ENCODE results near the gene RAB5A. TPM values are rescaled to one million over a fixed set of nuclear protein-coding genes. Genes with fewer than 3 reads are reported as not detected.

Gene RAB5A
- total RNA-seq, 1 experiment from 2014 or later, result 102 TPM

DNA sequence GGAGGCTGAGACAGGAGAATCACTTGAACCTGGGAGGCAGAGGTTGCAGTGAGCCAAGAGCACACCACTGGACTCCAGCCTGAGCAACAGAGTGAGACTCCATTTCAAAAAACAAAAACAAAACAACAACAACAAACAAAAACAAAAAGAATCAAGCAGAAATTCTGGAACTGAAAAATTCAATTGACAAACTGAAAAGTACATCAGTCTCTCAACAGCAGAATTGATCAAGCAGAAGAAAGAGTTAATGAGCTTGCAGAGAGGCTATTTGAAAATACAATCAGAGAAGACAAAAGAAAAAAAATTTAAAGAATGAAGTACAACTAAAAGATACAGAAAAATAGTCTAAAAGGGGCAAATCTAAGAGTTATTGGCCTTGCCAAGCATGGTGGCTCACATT lies 35.4 kb upstream of the RAB5A start:
- CTCF ChIA-PET, result no interaction called here
- no peak overlapping the region for H3K4me3 Mint-ChIP-seq (ENCODE audit: unreplicated experiment)

GRCh38 chr3:19917167-19917566 lies 29.7 kb upstream of the RAB5A start:
- TF ChIP-seq, protein P1, sequence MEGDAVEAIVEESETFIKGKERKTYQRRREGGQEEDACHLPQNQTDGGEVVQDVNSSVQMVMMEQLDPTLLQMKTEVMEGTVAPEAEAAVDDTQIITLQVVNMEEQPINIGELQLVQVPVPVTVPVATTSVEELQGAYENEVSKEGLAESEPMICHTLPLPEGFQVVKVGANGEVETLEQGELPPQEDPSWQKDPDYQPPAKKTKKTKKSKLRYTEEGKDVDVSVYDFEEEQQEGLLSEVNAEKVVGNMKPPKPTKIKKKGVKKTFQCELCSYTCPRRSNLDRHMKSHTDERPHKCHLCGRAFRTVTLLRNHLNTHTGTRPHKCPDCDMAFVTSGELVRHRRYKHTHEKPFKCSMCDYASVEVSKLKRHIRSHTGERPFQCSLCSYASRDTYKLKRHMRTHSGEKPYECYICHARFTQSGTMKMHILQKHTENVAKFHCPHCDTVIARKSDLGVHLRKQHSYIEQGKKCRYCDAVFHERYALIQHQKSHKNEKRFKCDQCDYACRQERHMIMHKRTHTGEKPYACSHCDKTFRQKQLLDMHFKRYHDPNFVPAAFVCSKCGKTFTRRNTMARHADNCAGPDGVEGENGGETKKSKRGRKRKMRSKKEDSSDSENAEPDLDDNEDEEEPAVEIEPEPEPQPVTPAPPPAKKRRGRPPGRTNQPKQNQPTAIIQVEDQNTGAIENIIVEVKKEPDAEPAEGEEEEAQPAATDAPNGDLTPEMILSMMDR (IDR thresholded peaks at IDR 0.05; ENCODE audit: unreplicated experiment), result no peak
- no peak for DNase-seq (ENCODE audit: unreplicated experiment)
- Mint-ChIP-seq H3K4me3 (ENCODE audit: unreplicated experiment) (no peak overlapping the region), H3K9me3 (ENCODE audit: unreplicated experiment) (no peaks in the 10 kb centered on the region), H3K27ac (ENCODE audit: low read depth, unreplicated experiment) (no peak overlapping the region), H3K27me3 (ENCODE audit: insufficient read depth, unreplicated experiment) (no peaks in the 10 kb centered on the region), H3K36me3 (ENCODE audit: insufficient read depth, unreplicated experiment) (no peaks in the 10 kb centered on the region), H3K4me1 (ENCODE audit: insufficient read depth, unreplicated experiment) (no peaks in the 10 kb centered on the region)
- intact Hi-C loops (cut with micrococcal nuclease), result no loop called here
- BruUV-seq (replicated peaks), result no TSS peak
- ChIA-PET POLR2A (interaction anchor here (0.5 to 1.1 kb wide), 2 partner anchors 28 to 46 kb away, joined by 3 read pairs; no protein-coding TSS in a partner anchor), CTCF (no interaction called here)

More for the DNA sequence above, 35.4 kb upstream of the RAB5A start:
- no TSS peak for BruUV-seq (replicated peaks)
- Mint-ChIP-seq H3K27me3 (ENCODE audit: insufficient read depth, unreplicated experiment) (no peaks in the 10 kb centered on the region), H3K4me1 (ENCODE audit: insufficient read depth, unreplicated experiment) (no peaks in the 10 kb centered on the region), H3K9me3 (ENCODE audit: unreplicated experiment) (no peaks in the 10 kb centered on the region), H3K36me3 (ENCODE audit: insufficient read depth, unreplicated experiment) (no peaks in the 10 kb centered on the region), H3K27ac (ENCODE audit: low read depth, unreplicated experiment) (no peak overlapping the region)
- no peak for DNase-seq (ENCODE audit: unreplicated experiment)
- POLR2A ChIA-PET, result interaction anchor here (0.7 kb wide), 1 partner anchor 147 kb away, joined by 3 read pairs; no protein-coding TSS in a partner anchor
- intact Hi-C loops (cut with micrococcal nuclease), result no loop called here
- TF ChIP-seq, protein P1 (IDR thresholded peaks at IDR 0.05; ENCODE audit: unreplicated experiment), result no peak

GRCh38 chr3:19920401-19921080 lies 26.4 kb upstream of the RAB5A start:
- DNase-seq (ENCODE audit: unreplicated experiment), result no peak
- intact Hi-C loops (cut with micrococcal nuclease), result no loop called here
- Mint-ChIP-seq H3K9me3 (ENCODE audit: unreplicated experiment) (no peaks in the 10 kb centered on the region), H3K4me3 (ENCODE audit: unreplicated experiment) (no peak overlapping the region), H3K4me1 (ENCODE audit: insufficient read depth, unreplicated experiment) (no peaks in the 10 kb centered on the region), H3K27ac (ENCODE audit: low read depth, unreplicated experiment) (no peak overlapping the region), H3K27me3 (ENCODE audit: insufficient read depth, unreplicated experiment) (no peaks in the 10 kb centered on the region), H3K36me3 (ENCODE audit: insufficient read depth, unreplicated experiment) (no peaks in the 10 kb centered on the region)
- BruUV-seq (replicated peaks), result no TSS peak
- TF ChIP-seq, protein P1 (IDR thresholded peaks at IDR 0.05; ENCODE audit: unreplicated experiment), result no peak
- ChIA-PET CTCF (no interaction called here), POLR2A (no interaction called here)

GRCh38 chr3:19931180-19931692 lies 15.7 kb upstream of the RAB5A start:
- intact Hi-C loops (cut with micrococcal nuclease), result no loop called here
- no peaks in the 10 kb centered on the region for H3K9me3 Mint-ChIP-seq (ENCODE audit: unreplicated experiment)
- H3K27ac Mint-ChIP-seq (ENCODE audit: low read depth, unreplicated experiment), result no peak overlapping the region
- no peak for DNase-seq (ENCODE audit: unreplicated experiment)
- H3K27me3 Mint-ChIP-seq (ENCODE audit: insufficient read depth, unreplicated experiment), result no peaks in the 10 kb centered on the region
- peaks cover 17% of the 10 kb centered on the region for H3K4me1 Mint-ChIP-seq (ENCODE audit: insufficient read depth, unreplicated experiment)
- no peak overlapping the region for H3K4me3 Mint-ChIP-seq (ENCODE audit: unreplicated experiment)
- no TSS peak for BruUV-seq (replicated peaks)
- POLR2A ChIA-PET, result no interaction called here
- CTCF ChIA-PET, result interaction anchor here (0.5 kb wide), 1 partner anchor 22 kb away, joined by 3 read pairs; no protein-coding TSS in a partner anchor
- peaks cover 8% of the 10 kb centered on the region for H3K36me3 Mint-ChIP-seq (ENCODE audit: insufficient read depth, unreplicated experiment)
- TF ChIP-seq, protein P1 (IDR thresholded peaks at IDR 0.05; ENCODE audit: unreplicated experiment), result no peak

All from MCF 10A (cell line).